NCI-H1436 (cell line): ENCODE measurements around the gene OR2A12.
"Not testable (repeated sequence)": the region's sequence is repeated elsewhere in the genome, so short reads cannot be mapped to it uniquely, and the experiment has no call there.

Experiments used
- DNase-seq: peaks from one replicate; lab custom pipeline; 2025; lab: John Stamatoyannopoulos, UW

OR2A12 gene, protein sequence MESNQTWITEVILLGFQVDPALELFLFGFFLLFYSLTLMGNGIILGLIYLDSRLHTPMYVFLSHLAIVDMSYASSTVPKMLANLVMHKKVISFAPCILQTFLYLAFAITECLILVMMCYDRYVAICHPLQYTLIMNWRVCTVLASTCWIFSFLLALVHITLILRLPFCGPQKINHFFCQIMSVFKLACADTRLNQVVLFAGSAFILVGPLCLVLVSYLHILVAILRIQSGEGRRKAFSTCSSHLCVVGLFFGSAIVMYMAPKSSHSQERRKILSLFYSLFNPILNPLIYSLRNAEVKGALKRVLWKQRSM

GRCh38 chr7:144085978-144086377, at the start of gene OR2A12:
TSS of gene OR2A12 (plus strand) at chr7:144086278. CDS start at chr7:144095108, 8,830 bp downstream.
- no peak for DNase-seq

GRCh38 chr7:144036302-144036885, 49.7 kb upstream of the OR2A12 start:
- no peak for DNase-seq

DNA sequence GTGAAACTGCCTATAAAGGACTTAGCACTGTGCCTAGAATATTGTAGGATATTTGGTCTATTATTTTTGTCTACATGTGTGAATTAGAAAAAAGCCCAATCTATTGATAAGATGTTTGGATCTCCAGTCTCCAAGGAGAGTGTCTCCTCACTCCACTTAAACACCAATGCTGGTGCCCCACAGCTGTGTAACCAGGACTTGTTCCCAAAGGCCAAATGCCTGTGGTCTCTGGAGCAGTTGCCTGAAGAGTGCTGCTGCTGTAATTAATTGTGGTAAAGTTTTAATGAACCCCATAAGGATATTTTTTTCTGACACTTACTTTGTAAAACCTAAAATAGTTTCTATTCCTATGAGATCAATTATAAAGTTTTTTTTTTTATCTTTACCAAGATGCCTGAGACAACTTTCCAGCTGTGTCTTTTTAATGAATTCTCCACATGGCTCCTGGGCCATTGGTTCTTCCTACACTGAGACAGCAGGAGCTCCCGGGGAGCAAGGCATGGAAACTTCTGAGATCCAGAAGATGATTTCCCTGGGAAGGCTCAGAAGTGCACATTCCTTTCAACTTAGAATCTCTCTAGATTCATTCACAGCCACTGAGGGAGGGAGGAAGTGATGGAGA, 48.6 kb upstream of the OR2A12 start:
- no peak for DNase-seq

DNA sequence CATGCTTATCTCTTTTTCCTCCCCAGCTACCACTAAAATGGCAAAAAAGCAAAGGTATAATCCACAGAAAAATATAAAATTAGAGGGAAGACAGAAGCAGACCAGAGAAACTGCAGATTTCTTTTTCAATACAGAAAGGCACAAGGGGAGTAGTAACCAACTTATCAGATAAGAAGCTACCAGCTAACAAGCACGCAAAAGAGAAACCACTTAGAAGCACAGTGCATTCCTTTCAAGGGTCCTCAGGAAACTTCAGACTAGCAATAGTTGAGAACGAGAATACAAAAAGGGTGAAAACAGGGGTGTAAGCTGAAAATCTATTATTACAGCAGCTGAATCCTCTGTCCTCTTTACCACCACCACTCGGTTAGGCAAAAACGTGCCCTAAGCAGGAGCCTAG, 47.2 kb upstream of the OR2A12 start:
- DNase-seq, result no peak

DNA sequence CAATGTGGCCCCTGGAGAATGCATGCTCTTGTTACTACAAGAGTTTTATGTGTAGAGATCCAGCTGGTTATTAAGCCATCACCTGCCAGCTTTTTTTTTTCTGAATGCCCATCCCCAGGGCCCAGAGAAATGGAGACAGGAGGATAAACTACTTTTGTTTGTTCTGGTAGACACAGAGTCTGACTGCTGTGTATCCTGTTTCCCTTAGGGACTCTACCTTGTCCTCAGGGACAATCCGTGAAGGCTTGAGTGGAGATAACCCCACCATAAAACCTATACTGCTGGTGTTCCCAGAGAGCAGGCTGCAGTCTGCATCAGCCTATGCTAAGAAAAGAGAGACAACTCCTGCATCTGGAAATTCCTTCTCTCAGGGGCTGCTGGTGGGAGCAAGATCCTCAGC, 37.4 kb upstream of the OR2A12 start, which contains the start of gene OR2A5:
OR2A5 (plus strand) TSS at position 301 of the 400 bp plus-strand sequence. CDS start 1,454 bp downstream, outside the sequence.
- peak; percentile 68 for DNase-seq

- DNase-seq, result peak; percentile 23
Observed at GRCh38 chr7:144049491-144049890, 36.6 kb upstream of the OR2A12 start.

- DNase-seq, result no peak
Observed at GRCh38 chr7:144050093-144050492, 36.0 kb upstream of the OR2A12 start.

- not testable (repeated sequence) for DNase-seq
Observed at GRCh38 chr7:144050884-144051283, 35.2 kb upstream of the OR2A12 start.

- DNase-seq, result no peak
Observed at GRCh38 chr7:144057954-144058353, 28.1 kb upstream of the OR2A12 start.

GRCh38 chr7:144063710-144064109, 22.4 kb upstream of the OR2A12 start:
- no peak for DNase-seq

DNA sequence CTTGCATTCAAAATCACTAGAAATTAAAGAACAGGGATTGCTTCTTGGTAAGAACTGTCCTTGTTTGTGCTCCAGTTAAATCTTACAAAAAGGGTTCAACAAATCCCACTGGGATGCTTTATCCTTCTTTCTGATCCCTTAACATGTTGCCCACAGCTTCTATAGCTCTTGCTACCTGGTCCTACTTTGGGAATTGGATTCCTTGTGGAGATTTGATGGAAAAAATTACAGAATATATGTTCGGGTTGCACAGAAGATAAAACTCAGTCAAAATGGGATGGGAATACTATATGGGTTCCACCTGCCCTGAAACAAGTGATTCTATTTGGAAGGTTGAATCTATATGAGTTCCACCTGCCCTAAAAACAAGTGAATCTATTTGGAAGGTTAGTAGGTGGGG, 16.6 kb upstream of the OR2A12 start, which contains the start of gene OR2A25:
OR2A25 (plus strand) TSS at position 301 of the 400 bp plus-strand sequence. CDS start 4,409 bp downstream, outside the sequence.
- DNase-seq, result no peak

GRCh38 chr7:144069953-144070352, 16.1 kb upstream of the OR2A12 start:
- DNase-seq, result no peak

DNA sequence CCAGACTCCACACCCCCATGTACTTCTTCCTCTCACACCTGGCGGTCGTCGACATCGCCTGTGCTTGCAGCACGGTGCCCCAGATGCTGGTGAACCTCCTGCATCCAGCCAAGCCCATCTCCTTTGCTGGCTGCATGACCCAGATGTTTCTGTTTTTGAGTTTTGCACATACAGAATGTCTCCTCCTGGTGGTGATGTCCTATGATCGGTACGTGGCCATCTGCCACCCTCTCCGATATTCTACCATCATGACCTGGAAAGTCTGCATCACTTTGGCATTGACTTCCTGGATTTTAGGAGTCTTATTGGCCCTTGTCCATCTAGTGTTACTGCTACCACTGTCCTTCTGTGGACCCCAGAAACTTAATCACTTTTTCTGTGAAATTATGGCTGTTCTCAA, 11.7 kb upstream of the OR2A12 start:
- DNase-seq, result no peak

DNA sequence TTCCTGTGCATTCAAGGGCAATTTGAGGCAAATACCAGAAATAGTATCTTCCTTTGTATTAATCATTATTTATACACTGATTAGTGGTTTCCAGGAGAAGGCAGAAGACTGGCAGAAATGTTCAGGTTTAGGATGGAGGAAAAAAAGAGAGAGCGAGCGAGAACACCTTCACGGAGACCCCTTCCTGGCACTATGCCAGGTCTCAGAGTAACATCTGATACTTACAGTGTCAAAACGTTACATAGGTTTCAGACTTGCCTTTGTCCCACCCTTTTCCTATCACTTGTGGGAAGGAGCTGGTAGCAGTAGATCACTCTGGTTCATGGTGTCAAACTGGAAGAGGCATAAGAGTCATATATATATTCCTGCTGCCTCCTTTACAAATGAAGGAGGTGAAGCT, 652 bp downstream of the OR2A12 start:
- DNase-seq, result no peak

DNA sequence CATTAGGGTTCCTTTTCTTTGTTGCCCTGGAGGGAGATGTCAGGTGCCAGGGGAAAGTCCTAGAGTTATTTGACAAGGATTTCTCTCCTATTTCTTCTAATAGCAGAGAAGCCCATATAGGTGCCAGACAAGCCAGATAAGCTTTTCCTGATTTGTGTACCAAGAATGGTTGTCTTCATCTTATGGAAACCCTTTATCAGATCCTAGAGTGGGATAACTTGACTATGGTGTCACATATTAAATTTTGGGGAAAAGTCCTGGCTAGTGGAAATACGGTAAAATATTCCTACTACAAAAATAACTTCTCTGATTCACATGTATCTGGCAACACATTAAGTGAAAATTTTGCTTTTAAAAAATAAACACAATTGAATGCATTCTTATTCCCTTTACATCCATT, 1.2 kb downstream of the OR2A12 start:
- no peak for DNase-seq

DNA sequence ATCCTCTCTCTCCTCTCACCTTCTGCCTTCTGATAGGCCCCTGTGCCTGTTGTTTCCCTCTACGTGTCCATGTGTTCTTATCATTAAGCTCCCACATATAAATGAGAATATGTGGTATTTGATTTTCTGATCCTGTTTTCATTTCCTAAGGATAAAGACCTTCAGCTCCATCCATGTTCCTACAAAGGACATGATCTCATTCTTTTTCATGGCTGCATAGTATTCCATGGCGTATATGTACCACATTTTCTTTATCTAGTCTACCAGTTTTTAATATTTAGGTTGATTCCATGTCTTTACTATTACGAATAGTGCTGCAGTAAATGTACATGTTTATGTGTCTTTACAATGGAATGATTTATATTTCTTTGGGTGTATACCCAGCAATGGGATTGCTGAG, 4.6 kb downstream of the OR2A12 start:
- DNase-seq, result no peak

DNA sequence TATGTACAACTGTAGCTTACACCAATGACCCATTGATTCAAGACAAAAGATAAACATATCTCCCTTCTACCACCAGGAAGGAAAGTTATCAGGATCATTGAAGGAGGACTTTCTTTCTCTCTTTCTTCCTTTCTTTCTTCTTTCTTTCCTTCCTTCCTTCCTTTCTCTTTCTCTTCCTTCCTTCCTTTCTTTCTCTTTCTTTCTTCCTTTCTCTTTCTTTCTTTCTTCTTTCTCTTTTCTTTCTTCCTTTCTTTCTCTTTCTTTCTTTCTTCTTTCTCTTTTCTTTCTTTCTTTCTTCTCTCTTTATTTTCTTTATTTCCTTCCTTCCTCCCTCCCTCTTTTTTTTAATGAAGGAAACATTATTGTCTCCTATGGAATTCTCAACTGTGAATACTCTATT, 12.7 kb downstream of the OR2A12 start:
- DNase-seq, result no peak

DNA sequence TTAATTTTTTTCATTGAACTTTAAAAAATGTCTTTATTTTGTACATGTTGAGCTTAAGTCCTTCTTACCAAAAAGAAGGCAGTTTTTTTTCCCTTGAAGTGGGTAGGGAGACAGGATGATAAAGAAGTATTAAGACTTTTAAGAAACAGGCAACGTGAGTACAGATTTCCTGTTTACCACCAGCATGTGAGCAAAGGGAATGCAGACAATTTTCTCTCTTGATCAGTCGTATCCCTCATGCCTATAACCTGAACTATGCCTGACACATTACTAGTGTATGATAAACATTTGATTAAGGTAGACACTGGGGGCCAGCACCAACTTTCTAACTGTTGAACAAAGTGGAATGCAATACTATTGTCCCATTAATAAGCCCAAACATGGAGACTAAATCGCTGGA, 14.5 kb downstream of the OR2A12 start:
- no peak for DNase-seq

- no peak for DNase-seq
Observed at GRCh38 chr7:144102041-144102440, 16.0 kb downstream of the OR2A12 start.

DNA sequence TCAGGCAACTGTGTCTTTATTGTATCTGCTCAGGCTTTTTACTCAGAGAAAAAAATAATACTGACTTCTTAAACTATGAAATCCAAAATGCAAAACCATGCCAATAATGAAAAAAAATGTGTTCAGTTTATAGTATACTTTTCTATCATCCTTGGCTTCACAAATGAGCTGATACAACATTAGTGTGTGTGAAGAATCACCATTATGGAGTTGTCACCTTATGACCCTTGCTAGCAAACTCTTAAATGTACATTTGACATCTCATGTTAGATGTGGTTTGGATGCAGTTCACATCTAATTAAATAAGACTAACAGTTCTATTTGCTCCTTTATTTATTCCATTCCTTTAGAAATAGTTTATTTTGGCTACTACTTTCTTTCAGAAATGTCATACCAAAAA, 19.1 kb downstream of the OR2A12 start:
- DNase-seq, result no peak

DNA sequence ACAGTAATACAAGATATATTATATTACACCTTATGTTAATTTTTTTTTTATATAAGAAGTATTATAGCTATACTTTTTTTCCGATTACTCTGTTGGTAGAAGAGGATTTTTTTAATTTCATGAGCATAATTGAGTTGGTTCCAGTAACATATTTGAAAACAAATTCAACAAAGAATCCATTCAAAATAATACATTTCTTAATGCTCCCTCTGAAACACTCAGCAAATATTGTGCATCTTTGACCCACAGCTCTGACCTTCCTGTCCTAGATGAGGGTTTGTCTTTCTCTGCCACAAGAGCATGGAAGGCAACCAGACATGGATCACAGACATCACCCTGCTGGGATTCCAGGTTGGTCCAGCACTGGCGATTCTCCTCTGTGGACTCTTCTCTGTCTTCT, 23.2 kb downstream of the OR2A12 start, which contains the start of gene OR2A2:
OR2A2 (plus strand) TSS at position 301 of the 400 bp plus-strand sequence; CDS start at position 301, 0 bp downstream.
- no peak for DNase-seq

DNA sequence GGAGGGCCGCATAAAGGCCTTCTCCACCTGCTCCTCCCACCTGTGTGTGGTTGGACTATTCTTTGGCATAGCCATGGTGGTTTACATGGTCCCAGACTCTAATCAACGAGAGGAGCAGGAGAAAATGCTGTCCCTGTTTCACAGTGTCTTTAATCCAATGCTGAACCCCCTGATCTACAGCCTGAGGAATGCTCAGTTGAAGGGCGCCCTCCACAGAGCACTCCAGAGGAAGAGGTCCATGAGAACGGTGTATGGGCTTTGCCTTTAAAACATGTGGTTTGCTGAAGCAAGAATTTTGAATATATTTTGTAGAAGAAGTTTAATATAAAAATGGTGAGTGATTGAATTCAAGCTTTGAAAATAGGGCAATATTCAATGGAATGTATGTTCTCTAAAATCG, 24.2 kb downstream of the OR2A12 start:
- no peak for DNase-seq

- DNase-seq, result no peak
Observed at GRCh38 chr7:144113651-144114050, 27.6 kb downstream of the OR2A12 start.
